Body of pancreas (tissue), 4 donors: ENCODE results near the gene CIP2A. TPM values are rescaled to one million over a fixed set of nuclear protein-coding genes. Genes with fewer than 3 reads are reported as not detected.

ENCODE experiments used
- ATAC-seq: fragments of 150-250 bp; one replicate; pipeline ENCODE4 v1.9.1; 2016
- DNase-seq, 4 donors: peaks; one replicate each; pipeline ENCODE4 v3.0.0-alpha.2; 2019
- H3K27ac ChIP-seq, 4 donors: fragments of 200-600 bp; sonication (generic); 1 replicate in 3 of 4; 2 replicates in 1 of 4; pipeline versions ENCODE4 v1.5.1 to v1.6.1; 2016 to 2019; ENCODE audit warnings: mild to moderate bottlenecking in 1 of 4, mixed read lengths in 1 of 4, moderate library complexity in 1 of 4
- H3K27me3 ChIP-seq, 2 donors: fragments of 200-600 bp; sonication (generic); one replicate each; pipeline ENCODE4 v1.6.0; 2016; ENCODE audit warnings: mild to moderate bottlenecking in 1 of 2
- H3K36me3 ChIP-seq, 2 donors: fragments of 200-600 bp; sonication (generic); replicated peaks in 1 of 2; 2 replicates each; pipeline ENCODE4 v1.5.1; 2016; ENCODE audit warnings: low read depth in 2 of 2; ENCODE audit not compliant: insufficient read depth in 1 of 2
- H3K4me1 ChIP-seq: fragments of 200-600 bp; sonication (generic); one replicate; pipeline ENCODE4 v1.6.0; 2016
- H3K4me3 ChIP-seq, 2 donors: fragments of 200-600 bp; sonication (generic); 1 replicate in 1 of 2; 2 replicates in 1 of 2; pipeline ENCODE4 v1.5.1; 2016 to 2019
- H3K9me3 ChIP-seq, 3 donors: fragments of 200-600 bp; sonication (generic); 1 replicate in 2 of 3; 2 replicates in 1 of 3; pipeline ENCODE4 v1.5.1; 2016
- POLR2A ChIP-seq, 3 donors: fragments of 450-650 bp; IDR thresholded peaks; one replicate each; pipeline ENCODE4 v1.6.1; 2016; ENCODE audit warnings: antibody characterized with exemption in 3 of 3, mild to moderate bottlenecking in 2 of 3
- whole genome bisulfite sequencing, 2 donors: methylation state at CpG; one replicate each; pipeline ENCODE4 v1.1.5; 2017; 5-methylcytosine and 5-hydroxymethylcytosine counted together
- intact Hi-C: fragments of 100-400 bp; cut with DNase I; formaldehyde crosslinking; loops from one replicate; pipeline ENCODE4 v1.15.1; 2023
- total RNA-seq, 2 donors: library from RNA; depleted of rRNA; stranded (reverse); fragments of >200 nt; gene quantifications; one replicate each; pipeline ENCODE4 v1.1.0, GENCODE V29; 2016
- TF ChIP-seq, protein P1 (sequence below), 7 experiments: fragments of 450-650 bp in 4 of 7; fragments of 200-600 bp in 3 of 7; sonication (generic) in 3 of 7; IDR thresholded peaks; one replicate each; pipeline ENCODE4 v1.5.1; 2016 to 2019; ENCODE audit warnings: antibody characterized with exemption in 7 of 7

CIP2A gene
- total RNA-seq, 2 donors from 2014 or later: 0.33 to 3.6 TPM

DNA sequence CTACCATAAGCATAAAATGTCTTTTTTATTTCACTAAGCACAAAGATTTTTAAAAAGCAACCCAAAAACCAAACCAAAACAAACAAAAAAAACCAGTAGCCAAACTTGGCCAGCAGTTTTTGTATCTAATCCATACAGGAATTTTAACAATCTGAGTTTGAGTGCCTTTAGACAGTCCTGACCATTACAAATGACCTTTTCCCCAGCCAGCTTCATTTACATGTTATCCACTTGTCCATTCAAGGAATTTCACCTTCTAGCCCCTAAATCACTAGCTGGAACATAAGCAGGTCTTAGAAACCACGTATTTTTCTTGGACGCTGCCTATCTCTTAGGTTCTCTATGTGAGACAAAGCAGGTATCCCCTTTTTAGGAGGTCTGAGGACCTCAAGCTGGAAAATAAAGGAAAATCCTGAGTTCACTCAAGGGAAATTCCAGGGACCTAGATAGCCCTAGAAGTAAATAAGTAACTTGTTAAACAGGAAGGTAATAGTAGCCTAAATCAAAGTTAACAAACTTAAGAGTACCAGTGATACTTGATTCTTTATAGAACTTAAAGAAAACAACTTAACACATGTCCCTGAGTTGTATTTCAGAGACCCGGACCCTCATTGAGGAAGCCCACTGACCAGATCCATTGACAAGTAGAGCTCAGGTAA, 34.2 kb downstream of the CIP2A start:
- no peak for TF ChIP-seq POLR2A (IDR thresholded peaks at IDR 0.05)
- TF ChIP-seq, protein P1, sequence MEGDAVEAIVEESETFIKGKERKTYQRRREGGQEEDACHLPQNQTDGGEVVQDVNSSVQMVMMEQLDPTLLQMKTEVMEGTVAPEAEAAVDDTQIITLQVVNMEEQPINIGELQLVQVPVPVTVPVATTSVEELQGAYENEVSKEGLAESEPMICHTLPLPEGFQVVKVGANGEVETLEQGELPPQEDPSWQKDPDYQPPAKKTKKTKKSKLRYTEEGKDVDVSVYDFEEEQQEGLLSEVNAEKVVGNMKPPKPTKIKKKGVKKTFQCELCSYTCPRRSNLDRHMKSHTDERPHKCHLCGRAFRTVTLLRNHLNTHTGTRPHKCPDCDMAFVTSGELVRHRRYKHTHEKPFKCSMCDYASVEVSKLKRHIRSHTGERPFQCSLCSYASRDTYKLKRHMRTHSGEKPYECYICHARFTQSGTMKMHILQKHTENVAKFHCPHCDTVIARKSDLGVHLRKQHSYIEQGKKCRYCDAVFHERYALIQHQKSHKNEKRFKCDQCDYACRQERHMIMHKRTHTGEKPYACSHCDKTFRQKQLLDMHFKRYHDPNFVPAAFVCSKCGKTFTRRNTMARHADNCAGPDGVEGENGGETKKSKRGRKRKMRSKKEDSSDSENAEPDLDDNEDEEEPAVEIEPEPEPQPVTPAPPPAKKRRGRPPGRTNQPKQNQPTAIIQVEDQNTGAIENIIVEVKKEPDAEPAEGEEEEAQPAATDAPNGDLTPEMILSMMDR (IDR thresholded peaks at IDR 0.05): no peak
- no peaks in the 10 kb centered on the region for H3K27me3 ChIP-seq
- H3K9me3 ChIP-seq: no peaks in the 10 kb centered on the region
- no peak overlapping the region for H3K4me3 ChIP-seq
- intact Hi-C loops: no loop called here
- peaks cover 11% of the 10 kb centered on the region for H3K4me1 ChIP-seq
- peak; percentile 55 for ATAC-seq
- H3K36me3 ChIP-seq: no peaks in the 10 kb centered on the region
- H3K27ac ChIP-seq: peak overlapping the region in 3 of 4 donors; percentile 49 to 72 (median 55)
- WGBS, 2 donors: 37 to 41% methylated on average over 3 of the region's 3 CpGs
- no peak for DNase-seq

GRCh38 chr3:108554229-108554628, 35.0 kb downstream of the CIP2A start:
- intact Hi-C loops: no loop called here
- Histone ChIP-seq H3K27ac (peak overlapping the region in 1 of 4 donors; percentile 72), H3K27me3 (no peaks in the 10 kb centered on the region), H3K36me3 (no peaks in the 10 kb centered on the region), H3K4me3 (no peak overlapping the region), H3K9me3 (no peaks in the 10 kb centered on the region), H3K4me1 (peaks cover 11% of the 10 kb centered on the region)
- ATAC-seq: no peak
- DNase-seq: no peak
- TF ChIP-seq, protein P1 (IDR thresholded peaks at IDR 0.05): no peak
- no peak for TF ChIP-seq POLR2A (IDR thresholded peaks at IDR 0.05)

GRCh38 chr3:108552267-108553159, 36.7 kb downstream of the CIP2A start:
- H3K4me1 ChIP-seq: peaks cover 11% of the 10 kb centered on the region
- TF ChIP-seq, protein P1 (IDR thresholded peaks at IDR 0.05): peak; percentile 17 to 61 (median 49)
- no peak for TF ChIP-seq POLR2A (IDR thresholded peaks at IDR 0.05)
- intact Hi-C loops: no loop called here
- no peaks in the 10 kb centered on the region for H3K27me3 ChIP-seq
- no peak overlapping the region for H3K27ac ChIP-seq
- peak; percentile 47 for ATAC-seq
- DNase-seq: peak in 1 of 4 donors; percentile 10
- H3K9me3 ChIP-seq: no peaks in the 10 kb centered on the region
- 26 to 27% methylated on average over 4 of the region's 4 CpGs for WGBS, 2 donors
- H3K36me3 ChIP-seq: no peaks in the 10 kb centered on the region
- no peak overlapping the region for H3K4me3 ChIP-seq

DNA sequence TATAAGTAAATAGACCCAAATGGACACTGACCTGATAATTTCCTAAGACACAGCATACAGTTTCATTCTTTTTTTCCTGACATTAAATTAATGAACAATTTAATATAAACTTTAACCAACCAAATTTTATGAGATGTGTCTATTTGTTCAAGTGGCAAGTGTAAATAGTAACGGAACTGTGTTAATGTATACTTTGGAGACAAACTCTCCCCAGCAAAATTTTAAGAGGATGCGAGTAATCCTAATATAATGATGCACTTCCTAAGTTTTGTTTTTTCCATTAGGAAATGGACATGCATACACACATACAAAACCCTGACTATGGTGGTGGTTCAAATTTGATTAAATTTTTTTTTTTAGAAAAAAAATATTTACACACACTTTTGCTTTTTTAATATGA, 40.4 kb downstream of the CIP2A start:
- ATAC-seq (no peak), DNase-seq (no peak)
- TF ChIP-seq, protein P1 (IDR thresholded peaks at IDR 0.05): no peak
- no peak for TF ChIP-seq POLR2A (IDR thresholded peaks at IDR 0.05)
- Histone ChIP-seq H3K36me3 (no peaks in the 10 kb centered on the region), H3K27me3 (no peaks in the 10 kb centered on the region), H3K27ac (no peak overlapping the region), H3K9me3 (no peaks in the 10 kb centered on the region), H3K4me3 (no peak overlapping the region), H3K4me1 (no peaks in the 10 kb centered on the region)
- intact Hi-C loops: no loop called here
- WGBS, 2 donors: 84 to 90% methylated on average over 2 of the region's 2 CpGs
